Stimulated activated memory B cell treated with anti-CD40 and anti-IgM and Interleukin-4, amounts not matched to agents 10 μg/mL and 1 μg/mL and 100 μg/mL, for 72 hours (primary cell): ENCODE measurements around the gene NEK10.

Source experiments
- ATAC-seq: fragments of 150-1000 bp; cut with Tn5 transposase; 2 replicates; pipeline ENCODE4 v1.10.0; 2021
- H3K27ac Mint-ChIP-seq: one replicate; pipeline ENCODE4 v1.8.0; 2022; ENCODE audit warnings: mild to moderate bottlenecking, mixed read lengths
- H3K27me3 Mint-ChIP-seq: one replicate; pipeline ENCODE4 v1.8.0; 2022; ENCODE audit warnings: mixed read lengths
- H3K36me3 Mint-ChIP-seq: one replicate; pipeline ENCODE4 v1.8.0; 2022; ENCODE audit warnings: mixed read lengths
- H3K4me1 Mint-ChIP-seq: one replicate; pipeline ENCODE4 v1.8.0; 2022; ENCODE audit warnings: mixed read lengths
- H3K4me3 Mint-ChIP-seq: one replicate; pipeline ENCODE4 v1.8.0; 2022; ENCODE audit warnings: mild to moderate bottlenecking, moderate library complexity, mixed read lengths
- H3K9me3 Mint-ChIP-seq: one replicate; pipeline ENCODE4 v1.8.0; 2022; ENCODE audit warnings: mixed read lengths

The NEK10 gene

GRCh38 chr3:27360113-27361078, 8.8 kb downstream of the NEK10 start:
- H3K27me3 Mint-ChIP-seq: no peaks in the 10 kb centered on the region
- peak overlapping the region; percentile 7 for H3K27ac Mint-ChIP-seq
- H3K4me3 Mint-ChIP-seq: no peak overlapping the region
- no peaks in the 10 kb centered on the region for H3K9me3 Mint-ChIP-seq
- peak; percentile 79 for ATAC-seq
- no peaks in the 10 kb centered on the region for H3K36me3 Mint-ChIP-seq
- H3K4me1 Mint-ChIP-seq: peaks cover 16% of the 10 kb centered on the region

GRCh38 chr3:27358372-27358771, 10.8 kb downstream of the NEK10 start:
- Mint-ChIP-seq H3K9me3 (no peaks in the 10 kb centered on the region), H3K27ac (no peak overlapping the region), H3K4me3 (no peak overlapping the region), H3K27me3 (no peaks in the 10 kb centered on the region), H3K4me1 (peaks cover 16% of the 10 kb centered on the region), H3K36me3 (no peaks in the 10 kb centered on the region)
- no peak for ATAC-seq

- no peak overlapping the region for H3K27ac Mint-ChIP-seq
- H3K27me3 Mint-ChIP-seq: no peaks in the 10 kb centered on the region
- ATAC-seq: peak; percentile 84
- H3K36me3 Mint-ChIP-seq: no peaks in the 10 kb centered on the region
- H3K4me3 Mint-ChIP-seq: no peak overlapping the region
- peaks cover 16% of the 10 kb centered on the region for H3K4me1 Mint-ChIP-seq
- H3K9me3 Mint-ChIP-seq: no peaks in the 10 kb centered on the region
Measured at GRCh38 chr3:27357665-27358258, 11.4 kb downstream of the NEK10 start.

- no peak overlapping the region for H3K27ac Mint-ChIP-seq
- H3K9me3 Mint-ChIP-seq: no peaks in the 10 kb centered on the region
- H3K4me1 Mint-ChIP-seq: peaks cover 16% of the 10 kb centered on the region
- no peak overlapping the region for H3K4me3 Mint-ChIP-seq
- H3K36me3 Mint-ChIP-seq: no peaks in the 10 kb centered on the region
- no peak for ATAC-seq
- no peaks in the 10 kb centered on the region for H3K27me3 Mint-ChIP-seq
Measured at GRCh38 chr3:27356976-27357375, 12.2 kb downstream of the NEK10 start.

- Mint-ChIP-seq H3K4me1 (peaks cover 7% of the 10 kb centered on the region), H3K27ac (no peak overlapping the region), H3K4me3 (no peak overlapping the region), H3K27me3 (no peaks in the 10 kb centered on the region), H3K36me3 (no peaks in the 10 kb centered on the region), H3K9me3 (no peaks in the 10 kb centered on the region)
- ATAC-seq: no peak
Measured at GRCh38 chr3:27354588-27355203, 14.5 kb downstream of the NEK10 start.

- no peak for ATAC-seq
- peaks cover 13% of the 10 kb centered on the region for H3K4me1 Mint-ChIP-seq
- no peaks in the 10 kb centered on the region for H3K27me3 Mint-ChIP-seq
- H3K4me3 Mint-ChIP-seq: no peak overlapping the region
- no peak overlapping the region for H3K27ac Mint-ChIP-seq
- H3K36me3 Mint-ChIP-seq: no peaks in the 10 kb centered on the region
- no peaks in the 10 kb centered on the region for H3K9me3 Mint-ChIP-seq
Measured at GRCh38 chr3:27354161-27354560, 15.0 kb downstream of the NEK10 start.

GRCh38 chr3:27353221-27353620, 16.0 kb downstream of the NEK10 start:
- Mint-ChIP-seq H3K4me1 (peaks cover 14% of the 10 kb centered on the region), H3K36me3 (no peaks in the 10 kb centered on the region), H3K4me3 (no peak overlapping the region), H3K27me3 (no peaks in the 10 kb centered on the region), H3K9me3 (no peaks in the 10 kb centered on the region), H3K27ac (no peak overlapping the region)
- no peak for ATAC-seq

GRCh38 chr3:27352047-27352446, 17.1 kb downstream of the NEK10 start:
- no peak for ATAC-seq
- peaks cover 14% of the 10 kb centered on the region for H3K4me1 Mint-ChIP-seq
- no peaks in the 10 kb centered on the region for H3K27me3 Mint-ChIP-seq
- H3K4me3 Mint-ChIP-seq: no peak overlapping the region
- H3K27ac Mint-ChIP-seq: no peak overlapping the region
- H3K9me3 Mint-ChIP-seq: no peaks in the 10 kb centered on the region
- H3K36me3 Mint-ChIP-seq: no peaks in the 10 kb centered on the region

GRCh38 chr3:27349832-27350231, 19.4 kb downstream of the NEK10 start:
- H3K4me1 Mint-ChIP-seq: peaks cover 14% of the 10 kb centered on the region
- H3K27ac Mint-ChIP-seq: no peak overlapping the region
- no peaks in the 10 kb centered on the region for H3K27me3 Mint-ChIP-seq
- no peak overlapping the region for H3K4me3 Mint-ChIP-seq
- no peaks in the 10 kb centered on the region for H3K9me3 Mint-ChIP-seq
- no peak for ATAC-seq
- no peaks in the 10 kb centered on the region for H3K36me3 Mint-ChIP-seq

- H3K27ac Mint-ChIP-seq: no peak overlapping the region
- H3K9me3 Mint-ChIP-seq: no peaks in the 10 kb centered on the region
- H3K4me3 Mint-ChIP-seq: no peak overlapping the region
- no peak for ATAC-seq
- H3K27me3 Mint-ChIP-seq: no peaks in the 10 kb centered on the region
- peaks cover 14% of the 10 kb centered on the region for H3K4me1 Mint-ChIP-seq
- no peaks in the 10 kb centered on the region for H3K36me3 Mint-ChIP-seq
Measured at GRCh38 chr3:27345959-27346865, 23.0 kb downstream of the NEK10 start.

- Mint-ChIP-seq H3K27me3 (no peaks in the 10 kb centered on the region), H3K4me1 (peaks cover 15% of the 10 kb centered on the region), H3K36me3 (no peaks in the 10 kb centered on the region), H3K4me3 (no peak overlapping the region), H3K9me3 (no peaks in the 10 kb centered on the region), H3K27ac (no peak overlapping the region)
- ATAC-seq: no peak
Measured at GRCh38 chr3:27345493-27345892, 23.7 kb downstream of the NEK10 start.

GRCh38 chr3:27345045-27345444, 24.1 kb downstream of the NEK10 start:
- no peak overlapping the region for H3K4me3 Mint-ChIP-seq
- H3K4me1 Mint-ChIP-seq: peaks cover 16% of the 10 kb centered on the region
- H3K36me3 Mint-ChIP-seq: no peaks in the 10 kb centered on the region
- H3K27ac Mint-ChIP-seq: no peak overlapping the region
- no peaks in the 10 kb centered on the region for H3K9me3 Mint-ChIP-seq
- no peak for ATAC-seq
- H3K27me3 Mint-ChIP-seq: no peaks in the 10 kb centered on the region

GRCh38 chr3:27344192-27344591, 25.0 kb downstream of the NEK10 start:
- H3K27ac Mint-ChIP-seq: no peak overlapping the region
- H3K9me3 Mint-ChIP-seq: no peaks in the 10 kb centered on the region
- H3K4me3 Mint-ChIP-seq: no peak overlapping the region
- peaks cover 7% of the 10 kb centered on the region for H3K4me1 Mint-ChIP-seq
- H3K27me3 Mint-ChIP-seq: no peaks in the 10 kb centered on the region
- ATAC-seq: no peak
- no peaks in the 10 kb centered on the region for H3K36me3 Mint-ChIP-seq

- ATAC-seq: no peak
- Mint-ChIP-seq H3K36me3 (no peaks in the 10 kb centered on the region), H3K4me3 (no peak overlapping the region), H3K27me3 (no peaks in the 10 kb centered on the region), H3K4me1 (peaks cover 6% of the 10 kb centered on the region), H3K9me3 (no peaks in the 10 kb centered on the region), H3K27ac (no peak overlapping the region)
Measured at GRCh38 chr3:27342267-27342666, 26.9 kb downstream of the NEK10 start.

GRCh38 chr3:27340534-27340933, 28.6 kb downstream of the NEK10 start:
- ATAC-seq: no peak
- no peaks in the 10 kb centered on the region for H3K27me3 Mint-ChIP-seq
- no peaks in the 10 kb centered on the region for H3K36me3 Mint-ChIP-seq
- H3K27ac Mint-ChIP-seq: no peak overlapping the region
- no peak overlapping the region for H3K4me3 Mint-ChIP-seq
- H3K9me3 Mint-ChIP-seq: no peaks in the 10 kb centered on the region
- H3K4me1 Mint-ChIP-seq: peaks cover 6% of the 10 kb centered on the region
